Measurements from ENCODE around the gene RMND5B. TPM values are rescaled to one million over a fixed set of nuclear protein-coding genes. Genes with fewer than 3 reads are reported as not detected.

Gene RMND5B
- total RNA-seq, 1 donor from 2014 or later: 51.6 TPM

- TF ChIP-seq POLR2AphosphoS5 (IDR thresholded peaks at IDR 0.05; ENCODE audit: insufficient read depth in 1 of 2, low read depth in 1 of 2) (no peak), CTCF (IDR thresholded peaks at IDR 0.05) (no peak), POLR2A (IDR thresholded peaks at IDR 0.05) (no peak)
- intact Hi-C loops (cut with DNase I): no loop called here
- DNase-seq (ENCODE audit: extremely low spot score in 2 of 2): no peak
- no peak overlapping the region for H3K27ac ChIP-seq
- no peaks in the 10 kb centered on the region for H3K27me3 ChIP-seq
- H3K4me1 ChIP-seq: peaks cover 35% of the 10 kb centered on the region
- no peaks in the 10 kb centered on the region for H3K36me3 ChIP-seq
- H3K9me3 ChIP-seq: no peaks in the 10 kb centered on the region
- H3K4me3 ChIP-seq: peak overlapping the region; percentile 24
These were observed 9.2 kb upstream of the RMND5B start for GRCh38 chr5:178121391-178122276.

- DNase-seq (ENCODE audit: extremely low spot score in 2 of 2): no peak
- Histone ChIP-seq H3K27ac (no peak overlapping the region), H3K4me3 (no peak overlapping the region), H3K36me3 (no peaks in the 10 kb centered on the region), H3K4me1 (peaks cover 35% of the 10 kb centered on the region), H3K9me3 (no peaks in the 10 kb centered on the region), H3K27me3 (no peaks in the 10 kb centered on the region)
- intact Hi-C loops (cut with DNase I): no loop called here
- TF ChIP-seq POLR2AphosphoS5 (IDR thresholded peaks at IDR 0.05; ENCODE audit: insufficient read depth in 1 of 2, low read depth in 1 of 2): no peak
These were observed 8.5 kb upstream of the RMND5B start for GRCh38 chr5:178122346-178122745.

- no peak for DNase-seq (ENCODE audit: extremely low spot score in 2 of 2)
- no peaks in the 10 kb centered on the region for H3K27me3 ChIP-seq
- H3K4me1 ChIP-seq: peaks cover 35% of the 10 kb centered on the region
- no peak overlapping the region for H3K27ac ChIP-seq
- TF ChIP-seq POLR2AphosphoS5 (IDR thresholded peaks at IDR 0.05; ENCODE audit: insufficient read depth in 1 of 2, low read depth in 1 of 2): no peak
- no peak for TF ChIP-seq CTCF (IDR thresholded peaks at IDR 0.05)
- TF ChIP-seq POLR2A (IDR thresholded peaks at IDR 0.05): no peak
- no peaks in the 10 kb centered on the region for H3K9me3 ChIP-seq
- H3K4me3 ChIP-seq: no peak overlapping the region
- intact Hi-C loops (cut with DNase I): no loop called here
- no peaks in the 10 kb centered on the region for H3K36me3 ChIP-seq
These were observed 7.5 kb upstream of the RMND5B start for GRCh38 chr5:178123094-178123965.

- no peak overlapping the region for H3K27ac ChIP-seq
These were observed 6.6 kb upstream of the RMND5B start for GRCh38 chr5:178123966-178124925.

More at GRCh38 chr5:178123966-178124925, 6.6 kb upstream of the RMND5B start:
- no peak for DNase-seq (ENCODE audit: extremely low spot score in 2 of 2)
- H3K4me3 ChIP-seq: no peak overlapping the region
- H3K9me3 ChIP-seq: no peaks in the 10 kb centered on the region
- no peaks in the 10 kb centered on the region for H3K27me3 ChIP-seq
- H3K36me3 ChIP-seq: no peaks in the 10 kb centered on the region
- TF ChIP-seq POLR2AphosphoS5 (IDR thresholded peaks at IDR 0.05; ENCODE audit: insufficient read depth in 1 of 2, low read depth in 1 of 2) (peak in 1 of 2 donors; percentile 41), CTCF (IDR thresholded peaks at IDR 0.05) (no peak)
- intact Hi-C loops (cut with DNase I): no loop called here
- peaks cover 35% of the 10 kb centered on the region for H3K4me1 ChIP-seq

All from vagina (tissue), 2 donors.